B cell (primary cell): ENCODE results near the gene MR1. TPM values are rescaled to one million over a fixed set of nuclear protein-coding genes. Genes with fewer than 3 reads are reported as not detected.

Source experiments
- ATAC-seq: fragments of 200-7000 bp; cut with Tn5 transposase; one replicate; pipeline ENCODE4 v1.10.0; 2021; ENCODE audit warnings: low read depth, mild to moderate bottlenecking, moderate number of reproducible peaks, moderate library complexity
- CTCF ChIA-PET: fragments of 350-600 bp; sonication (Branson Sonifier 250); formaldehyde crosslinking; loops from one replicate; lab custom pipeline; 2021; ENCODE audit warnings: antibody characterized with exemption, inconsistent platforms; lab: Charles Lee
- POLR2A ChIA-PET: fragments of 350-600 bp; sonication (Branson Sonifier 250); formaldehyde crosslinking; loops from one replicate; lab custom pipeline; 2021; ENCODE audit warnings: antibody characterized with exemption; lab: Charles Lee
- DNase-seq: peaks from one replicate; pipeline ENCODE4 v3.0.0; 2013
- H2AFZ ChIP-seq: 2 replicates; pipeline ENCODE4 v1.6.1; 2012; ENCODE audit warnings: mild to moderate bottlenecking, low read depth, low read length; ENCODE audit not compliant: insufficient read depth, poor library complexity, severe bottlenecking
- H3K27ac ChIP-seq, 2 donors: 1 replicate in 1 of 2; 2 replicates in 1 of 2; pipeline ENCODE4 v1.5.1; 2012 to 2013; ENCODE audit warnings: low read length in 2 of 2, mild to moderate bottlenecking in 2 of 2, moderate library complexity in 1 of 2
- H3K27me3 ChIP-seq, 4 experiments: fragments of 200-600 bp in 1 of 4; sonication (generic) in 1 of 4; replicated peaks in 1 of 4; 1 replicate in 2 of 4; 2 replicates in 2 of 4; pipeline versions ENCODE4 v1.6.1 to v1.7.0; 2013 to 2016; ENCODE audit warnings: low read length in 3 of 4, mild to moderate bottlenecking in 2 of 4, mixed read lengths in 1 of 4, moderate library complexity in 1 of 4; ENCODE audit not compliant: insufficient read depth in 4 of 4, control insufficient read depth in 3 of 4; ENCODE audit errors: control extremely low read depth in 1 of 4
- H3K36me3 ChIP-seq, 2 experiments: replicated peaks in 1 of 2; 1 replicate in 1 of 2; 2 replicates in 1 of 2; pipeline versions ENCODE4 v1.6.1 to v1.7.1; 2013; ENCODE audit warnings: low read length in 1 of 2; ENCODE audit not compliant: insufficient read depth in 2 of 2, control insufficient read depth in 1 of 2; ENCODE audit errors: control extremely low read depth in 1 of 2, extremely low read depth in 1 of 2
- H3K4me1 ChIP-seq, 2 donors: fragments of 200-600 bp in 1 of 2; sonication (generic) in 1 of 2; 1 replicate in 1 of 2; 2 replicates in 1 of 2; pipeline versions ENCODE4 v1.5.1 to v1.6.1; 2013 to 2017; ENCODE audit warnings: low read length in 2 of 2; ENCODE audit not compliant: control insufficient read depth in 2 of 2, insufficient read depth in 2 of 2
- H3K4me2 ChIP-seq: replicated peaks from 2 replicates; pipeline ENCODE3; 2012; ENCODE audit warnings: mild to moderate bottlenecking, low read depth, low read length; ENCODE audit not compliant: poor library complexity, severe bottlenecking
- H3K4me3 ChIP-seq, 5 experiments: fragments of 200-600 bp in 1 of 5; sonication (generic) in 1 of 5; 1 replicate in 3 of 5; 2 replicates in 2 of 5; pipeline versions ENCODE4 v1.5.1 to v1.7.0; 2011 to 2016; ENCODE audit warnings: low read length in 4 of 5, mild to moderate bottlenecking in 4 of 5, low read depth in 2 of 5, control low read depth in 1 of 5, moderate library complexity in 1 of 5; ENCODE audit not compliant: insufficient read depth in 1 of 5; ENCODE audit errors: control extremely low read depth in 1 of 5, extremely low read depth in 1 of 5
- H3K79me2 ChIP-seq: fragments of 200-600 bp; sonication (generic); one replicate; pipeline ENCODE4 v1.6.0; 2016; ENCODE audit warnings: low read length; ENCODE audit not compliant: control insufficient read depth, insufficient read depth
- H3K9ac ChIP-seq: fragments of 200-600 bp; sonication (generic); 2 replicates; pipeline ENCODE4 v1.6.1; 2017; ENCODE audit warnings: mild to moderate bottlenecking, low read length, moderate library complexity
- H3K9me3 ChIP-seq, 3 donors: one replicate each; pipeline versions ENCODE4 v1.6.1 to v1.7.1; 2013; ENCODE audit warnings: low read length in 2 of 3; ENCODE audit not compliant: control insufficient read depth in 2 of 3, insufficient read depth in 1 of 3; ENCODE audit errors: control extremely low read depth in 1 of 3
- H4K20me1 ChIP-seq: 2 replicates; pipeline ENCODE4 v1.6.0; 2012; ENCODE audit warnings: mild to moderate bottlenecking, low read length; ENCODE audit not compliant: insufficient read depth, control insufficient read depth, poor library complexity, severe bottlenecking
- H3K27ac Mint-ChIP-seq: one replicate; pipeline ENCODE4 v1.8.0; 2021; ENCODE audit warnings: mixed read lengths
- H3K27me3 Mint-ChIP-seq: one replicate; pipeline ENCODE4 v1.8.0; 2021; ENCODE audit warnings: mixed read lengths
- H3K4me1 Mint-ChIP-seq: one replicate; pipeline ENCODE4 v1.8.0; 2021; ENCODE audit warnings: mixed read lengths
- H3K4me3 Mint-ChIP-seq: one replicate; pipeline ENCODE4 v1.8.0; 2021; ENCODE audit warnings: mixed read lengths
- H3K9me3 Mint-ChIP-seq: one replicate; pipeline ENCODE4 v1.8.0; 2022; ENCODE audit warnings: mixed read lengths; ENCODE audit not compliant: insufficient read depth
- EZH2 ChIP-seq: IDR thresholded peaks from 2 replicates; pipeline ENCODE4 v1.6.1; 2012; ENCODE audit warnings: borderline replicate concordance, low read depth, mild to moderate bottlenecking, moderate library complexity, low read length; ENCODE audit not compliant: insufficient read depth, poor library complexity, severe bottlenecking
- WGBS: methylation state at CpG from one replicate; pipeline ENCODE4 v1.1.5; 2013; ENCODE audit warnings: missing lambda C conversion rate; ENCODE audit not compliant: insufficient coverage; 5-methylcytosine and 5-hydroxymethylcytosine counted together
- intact Hi-C: fragments of 100-400 bp; cut with micrococcal nuclease; formaldehyde crosslinking; loops from one replicate; pipeline ENCODE4 v1.10.0; 2022
- polyA plus RNA-seq: library from polyadenylated mRNA; depleted of rRNA; stranded (reverse); fragments of >200 nt; gene quantifications from 2 replicates; pipeline ENCODE4 v1.2.3, GENCODE V29; 2012
- total RNA-seq, 2 donors: library from RNA; stranded (reverse); fragments of 120-200 nt in 1 of 2; gene quantifications; 1 replicate in 1 of 2; 2 replicates in 1 of 2; pipeline versions ENCODE4 v1.2.3 to v1.2.4, GENCODE V29; 2013 to 2022
- TF ChIP-seq, protein P1 (sequence below): fragments of 200-600 bp; IDR thresholded peaks from one replicate; pipeline ENCODE4 v1.8.0; 2022; ENCODE audit warnings: antibody characterized with exemption, mild to moderate bottlenecking

MR1 gene
- total and polyA plus RNA-seq, 2 donors (not counting 1 experiment from before 2014, with no cell fraction given): 9.5 to 28.2 TPM

GRCh38 chr1:181100015-181100905 is 66.5 kb downstream of the MR1 start:
- Histone ChIP-seq H3K27ac (no peak overlapping the region), H3K4me1 (peaks cover 26 to 30% of the 10 kb centered on the region in 2 donors), H2AFZ (peak overlapping the region; percentile 30), H3K9ac (peak overlapping the region; percentile 12), H3K4me3 (no peak overlapping the region), H3K36me3 (peaks cover 0 to 8% of the 10 kb centered on the region in 2 experiments), H3K9me3 (no peaks in the 10 kb centered on the region), H3K27me3 (no peaks in the 10 kb centered on the region), H3K4me2 (peak overlapping the region; percentile 51), H4K20me1 (no peaks in the 10 kb centered on the region), H3K79me2 (no peaks in the 10 kb centered on the region)
- no peak for ATAC-seq
- ChIA-PET CTCF (interaction anchor here (0.7 to 7.7 kb wide), 5 partner anchors 8 to 48 kb away, joined by 3 to 51 read pairs (median 3); no protein-coding TSS in a partner anchor), POLR2A (interaction anchor here (1.9 kb wide), 1 partner anchor 10 kb away, joined by 13 read pairs; no protein-coding TSS in a partner anchor)
- no peak for DNase-seq
- intact Hi-C loops: loop anchor here (10.0 kb wide), 1 partner anchor 1145 kb away; the partner anchor contains the start of gene CEP350
- Mint-ChIP-seq H3K4me1 (peaks cover 54% of the 10 kb centered on the region), H3K27ac (peak overlapping the region; percentile 11), H3K27me3 (no peaks in the 10 kb centered on the region), H3K9me3 (no peaks in the 10 kb centered on the region), H3K4me3 (peak overlapping the region; percentile 28)
- TF ChIP-seq EZH2: no peak
- TF ChIP-seq, protein P1, sequence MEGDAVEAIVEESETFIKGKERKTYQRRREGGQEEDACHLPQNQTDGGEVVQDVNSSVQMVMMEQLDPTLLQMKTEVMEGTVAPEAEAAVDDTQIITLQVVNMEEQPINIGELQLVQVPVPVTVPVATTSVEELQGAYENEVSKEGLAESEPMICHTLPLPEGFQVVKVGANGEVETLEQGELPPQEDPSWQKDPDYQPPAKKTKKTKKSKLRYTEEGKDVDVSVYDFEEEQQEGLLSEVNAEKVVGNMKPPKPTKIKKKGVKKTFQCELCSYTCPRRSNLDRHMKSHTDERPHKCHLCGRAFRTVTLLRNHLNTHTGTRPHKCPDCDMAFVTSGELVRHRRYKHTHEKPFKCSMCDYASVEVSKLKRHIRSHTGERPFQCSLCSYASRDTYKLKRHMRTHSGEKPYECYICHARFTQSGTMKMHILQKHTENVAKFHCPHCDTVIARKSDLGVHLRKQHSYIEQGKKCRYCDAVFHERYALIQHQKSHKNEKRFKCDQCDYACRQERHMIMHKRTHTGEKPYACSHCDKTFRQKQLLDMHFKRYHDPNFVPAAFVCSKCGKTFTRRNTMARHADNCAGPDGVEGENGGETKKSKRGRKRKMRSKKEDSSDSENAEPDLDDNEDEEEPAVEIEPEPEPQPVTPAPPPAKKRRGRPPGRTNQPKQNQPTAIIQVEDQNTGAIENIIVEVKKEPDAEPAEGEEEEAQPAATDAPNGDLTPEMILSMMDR: no peak
- WGBS: 71% methylated on average over 4 of the region's 10 CpGs
